IPS DF 19.7 (cell line): ENCODE data around the gene SLCO2B1.

Source experiments
- DNase-seq: peaks from one replicate; pipeline ENCODE4 v3.0.0-alpha.2; 2013; ENCODE audit warnings: low read depth, low spot score

SLCO2B1 gene

DNA sequence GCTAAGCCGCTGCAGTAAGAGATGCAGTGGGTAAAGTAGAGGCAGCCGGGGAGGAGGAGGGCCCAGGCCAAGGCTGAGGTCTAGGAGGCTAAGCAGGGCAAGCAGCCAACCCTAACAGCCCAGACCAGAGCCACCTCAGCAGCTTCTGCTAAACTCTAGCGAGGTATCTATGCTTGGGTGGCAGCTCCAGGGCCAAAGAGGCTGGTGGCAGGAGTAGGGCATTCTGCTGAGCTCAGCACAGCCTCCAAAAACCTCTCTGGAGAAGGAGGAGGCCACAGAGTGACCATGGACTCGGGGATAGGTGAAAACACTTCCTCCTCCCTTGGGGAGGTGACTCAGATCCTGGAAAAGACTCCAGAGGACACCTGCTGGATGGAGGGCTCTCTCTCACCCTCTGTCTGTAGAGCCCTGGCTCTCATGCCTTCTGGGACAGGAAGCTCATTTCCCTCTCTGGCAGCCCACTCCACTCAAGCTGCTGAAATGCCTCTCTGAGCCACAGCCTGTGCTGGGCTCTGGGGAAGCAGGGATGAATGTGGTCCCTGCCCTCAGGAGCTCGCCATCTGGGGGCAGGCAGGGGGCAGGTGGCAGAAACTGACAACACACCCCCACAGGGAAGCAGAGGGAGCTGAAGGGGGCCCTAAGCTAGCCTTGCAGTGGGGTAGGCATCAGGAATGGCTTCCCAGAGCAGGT is 73.2 kb downstream of the SLCO2B1 start:
- DNase-seq, result no peak

DNA sequence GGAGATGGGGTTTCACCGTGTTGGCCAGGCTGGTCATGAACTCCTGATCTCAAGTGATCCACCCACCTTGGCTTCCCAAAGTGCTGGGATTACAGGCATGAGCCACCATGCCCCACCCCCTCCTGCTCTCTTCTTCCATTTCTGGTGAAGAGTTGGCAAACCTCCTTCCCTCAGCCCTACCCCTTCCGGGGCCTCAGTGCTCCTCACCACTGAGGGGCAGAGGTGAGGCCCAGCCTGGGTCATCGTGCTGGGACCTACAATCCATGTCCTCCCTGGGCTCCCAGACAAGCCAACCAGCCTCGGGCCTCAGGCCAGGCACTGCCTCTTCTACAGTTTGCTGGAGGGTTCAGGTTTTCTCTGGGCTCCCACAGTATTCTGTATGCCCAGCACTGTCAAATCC is 74.9 kb downstream of the SLCO2B1 start:
- no peak for DNase-seq

DNA sequence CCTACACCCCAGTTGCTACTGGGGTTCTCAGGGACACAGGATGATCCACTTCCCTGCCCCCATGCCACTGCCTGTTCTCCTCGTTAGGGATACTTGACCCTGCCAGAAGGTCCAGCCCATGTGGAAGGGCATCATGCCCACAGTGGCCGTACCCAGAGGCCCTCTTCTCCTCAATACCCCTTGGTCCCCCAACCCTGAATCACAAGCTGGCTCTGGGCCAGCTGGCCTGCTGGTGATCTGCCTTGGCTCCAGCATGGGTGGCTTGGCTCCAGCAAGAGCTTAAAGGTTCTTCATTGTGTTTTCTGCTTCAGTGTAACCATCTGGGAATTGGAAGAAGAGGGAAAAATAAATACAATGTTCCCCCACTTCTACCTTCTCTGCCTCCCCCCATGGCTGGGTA is 78.6 kb downstream of the SLCO2B1 start:
- DNase-seq, result no peak

DNA sequence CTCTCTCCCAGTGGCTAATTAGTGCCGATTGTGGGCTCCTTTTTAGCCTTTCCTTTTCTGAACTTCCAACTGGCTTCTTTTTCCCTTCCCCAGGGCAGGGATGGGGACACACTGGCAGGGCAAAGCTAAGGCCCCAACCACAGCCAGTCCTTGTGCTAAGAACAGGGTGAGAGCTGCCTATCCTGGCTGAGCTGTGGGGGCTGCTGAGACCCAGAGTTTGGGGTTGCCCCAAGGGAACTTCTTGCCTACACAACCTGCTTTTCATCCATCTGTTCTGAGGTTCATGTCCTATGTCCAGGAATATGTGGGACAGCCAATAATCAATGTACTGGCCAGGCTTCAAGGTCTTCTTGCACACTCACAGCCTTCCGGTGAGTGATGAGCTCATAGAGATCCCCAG is 79.7 kb downstream of the SLCO2B1 start:
- no peak for DNase-seq

DNA sequence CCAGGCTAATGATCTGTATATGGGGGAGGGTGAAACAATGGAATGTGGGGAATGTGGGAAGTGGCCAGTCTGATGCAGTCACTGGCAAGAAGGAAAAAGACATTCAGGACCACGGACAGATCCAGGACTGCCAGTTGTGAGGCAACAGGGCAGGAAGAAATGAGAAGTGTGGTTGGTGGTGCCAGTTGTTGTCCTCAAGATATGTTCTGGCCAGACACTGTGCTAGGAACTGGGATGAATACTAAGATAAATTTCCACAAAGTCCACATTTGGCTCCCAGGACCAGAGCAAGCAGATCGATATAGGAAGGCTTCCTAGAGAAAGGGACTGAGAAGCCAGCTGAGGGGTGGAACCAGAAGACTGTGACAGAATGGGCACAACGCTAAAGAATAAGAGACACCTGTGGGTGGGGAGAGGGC is 82.9 kb downstream of the SLCO2B1 start:
- DNase-seq, result no peak

DNA sequence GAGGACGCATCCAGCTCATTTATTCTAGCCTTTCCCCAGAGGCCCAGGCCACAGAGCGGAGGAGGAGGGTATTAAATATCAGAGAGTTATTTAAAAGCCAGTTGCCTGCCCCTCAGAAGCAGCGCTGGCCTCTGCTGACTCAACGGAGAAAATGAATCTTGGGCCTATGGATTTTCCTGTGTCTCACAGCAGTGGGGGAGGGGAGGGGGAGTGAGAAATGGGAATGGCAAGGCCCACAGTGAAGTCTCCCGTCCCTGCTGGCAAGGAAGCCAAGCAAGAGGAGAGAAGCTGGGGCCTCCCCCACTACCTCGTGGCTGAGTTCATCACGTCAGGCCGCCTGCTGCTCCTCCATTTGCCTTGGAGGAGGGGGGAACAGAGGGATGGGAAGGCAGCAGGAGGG is 85.2 kb downstream of the SLCO2B1 start:
- no peak for DNase-seq

DNA sequence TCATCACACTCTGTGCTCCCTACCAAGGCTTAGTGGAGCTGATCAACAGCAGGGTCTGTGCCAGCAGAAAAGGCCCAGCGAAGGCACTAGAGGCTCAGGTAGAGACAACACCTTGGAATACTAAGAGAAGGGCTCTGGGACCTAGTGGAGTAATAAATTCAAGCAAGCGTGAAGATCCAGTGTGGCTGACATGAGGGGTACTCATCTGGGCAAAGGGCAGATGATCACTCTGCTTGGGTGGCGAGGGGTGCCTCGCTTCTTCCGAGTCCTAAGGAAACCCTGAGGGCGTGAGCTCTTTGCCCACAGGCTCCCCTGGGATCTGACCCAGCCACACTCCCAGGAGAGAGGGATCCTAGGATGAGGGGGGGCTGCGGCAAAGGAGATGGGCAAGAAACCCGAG is 86.1 kb downstream of the SLCO2B1 start:
- DNase-seq, result no peak

DNA sequence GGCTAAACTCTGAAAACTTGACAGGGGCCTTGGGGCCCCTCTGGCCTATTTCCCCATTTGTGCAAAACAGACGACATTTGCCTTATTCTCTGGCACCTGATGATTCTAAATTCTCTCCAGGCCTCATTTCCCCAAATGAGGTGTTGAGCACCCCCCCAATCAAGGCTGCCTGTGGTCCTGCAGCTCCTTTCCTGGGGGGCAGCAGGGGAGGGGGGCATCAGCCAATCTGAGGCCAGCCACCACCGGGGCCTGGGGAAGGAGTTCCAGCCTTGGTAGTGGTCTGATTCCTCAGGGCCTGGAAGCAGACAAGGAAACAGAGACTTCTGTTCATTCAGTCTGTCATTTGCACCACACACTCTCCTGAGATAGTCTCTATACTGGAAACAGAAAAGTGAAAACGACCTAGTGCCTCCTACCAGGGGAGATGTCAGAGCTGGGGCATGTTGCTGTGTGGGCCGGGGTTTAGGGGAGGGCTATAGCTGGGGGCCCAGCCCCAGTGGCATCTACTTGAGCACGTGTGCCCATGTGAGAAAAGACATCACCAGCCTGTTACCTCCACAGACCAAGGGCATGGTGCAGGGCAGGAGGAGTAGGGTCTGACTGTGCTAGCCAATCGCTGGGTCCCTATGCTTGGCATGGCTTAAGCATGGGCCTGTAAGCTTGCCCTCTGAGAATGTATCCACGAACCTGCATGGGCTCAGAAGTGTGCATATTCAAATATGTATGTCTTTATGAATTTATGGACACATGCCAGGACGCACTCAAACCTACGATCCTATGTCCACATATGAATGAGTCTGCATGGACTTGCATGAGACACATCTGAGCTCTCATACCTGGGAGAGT is 87.9 kb downstream of the SLCO2B1 start:
- DNase-seq, result no peak

DNA sequence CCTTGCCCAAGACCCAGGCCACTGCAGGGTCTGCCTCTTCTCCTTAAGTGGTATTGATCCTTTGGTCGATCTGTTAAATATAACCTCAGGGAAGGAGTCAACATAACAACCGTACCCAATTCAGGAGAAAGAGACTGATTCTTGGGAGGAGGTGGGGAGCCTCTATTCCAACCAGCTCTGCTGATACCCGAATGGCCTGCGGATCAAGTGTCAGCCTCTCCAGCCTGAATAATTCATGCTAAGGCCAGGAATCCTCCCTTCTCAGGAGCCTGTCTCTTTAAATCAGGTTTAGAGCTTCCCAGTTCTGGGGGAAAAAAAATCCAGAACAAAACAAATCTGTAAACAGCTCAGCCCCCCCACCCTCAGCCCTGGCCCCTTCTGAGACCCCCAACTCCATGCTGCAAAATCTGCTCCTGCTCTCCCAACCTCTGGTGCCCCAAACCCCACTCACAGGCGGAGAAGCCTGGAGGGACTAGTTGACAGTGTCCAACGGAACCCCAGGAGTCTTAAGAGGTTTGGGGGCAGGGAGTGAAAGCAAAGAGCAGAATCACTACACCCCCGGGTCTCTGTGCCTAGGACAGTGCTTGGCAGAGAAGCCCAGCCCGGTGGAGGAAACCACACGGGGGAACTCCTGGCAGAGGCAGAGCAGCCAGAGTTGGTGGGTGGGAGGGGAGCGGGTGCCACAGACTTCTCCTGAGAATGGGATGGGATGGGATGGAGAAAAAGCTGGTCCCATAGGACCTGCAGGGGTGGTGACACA is 88.8 kb downstream of the SLCO2B1 start:
- no peak for DNase-seq

DNA sequence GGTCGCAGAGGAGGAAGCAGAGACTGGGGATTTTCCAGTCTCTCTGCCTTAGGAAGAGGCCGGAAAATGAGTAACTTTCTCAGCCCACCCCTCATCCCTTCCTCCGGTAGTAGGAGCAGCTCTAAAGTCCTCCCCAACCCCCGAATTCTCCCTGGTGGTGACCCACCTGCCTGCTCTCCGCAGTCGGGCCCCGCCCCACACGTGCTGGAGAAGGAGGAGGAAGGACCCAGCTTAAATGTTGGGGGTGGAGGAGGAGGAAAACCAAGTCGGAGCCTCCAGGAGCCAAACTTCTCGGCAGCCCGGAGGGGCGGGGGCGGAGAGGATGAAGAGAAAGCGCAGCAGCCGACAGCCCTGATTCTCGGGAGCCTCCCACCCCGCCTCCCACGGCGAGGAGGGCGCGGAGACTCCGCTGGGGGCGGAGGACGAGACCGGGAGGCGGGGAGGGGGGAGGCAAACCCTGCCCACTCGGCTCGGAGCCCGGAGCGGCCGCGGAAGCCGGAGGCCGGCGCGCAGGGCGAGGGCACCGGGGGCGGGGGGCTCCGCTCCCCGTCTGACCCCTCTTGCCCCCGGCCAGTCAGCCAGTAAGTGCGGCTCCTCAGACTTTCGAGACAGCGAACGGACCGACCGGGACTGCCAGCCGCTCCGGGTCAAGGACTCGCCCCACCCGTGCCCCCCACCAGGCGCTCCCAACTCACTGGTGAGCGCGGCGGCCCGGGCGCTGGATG is 89.6 kb downstream of the SLCO2B1 start, which contains the start of gene TPBGL:
Gene TPBGL (plus strand): TSS at position 464 of the 725 bp plus-strand sequence. CDS start 276 bp downstream, outside the sequence.
- DNase-seq, result no peak

DNA sequence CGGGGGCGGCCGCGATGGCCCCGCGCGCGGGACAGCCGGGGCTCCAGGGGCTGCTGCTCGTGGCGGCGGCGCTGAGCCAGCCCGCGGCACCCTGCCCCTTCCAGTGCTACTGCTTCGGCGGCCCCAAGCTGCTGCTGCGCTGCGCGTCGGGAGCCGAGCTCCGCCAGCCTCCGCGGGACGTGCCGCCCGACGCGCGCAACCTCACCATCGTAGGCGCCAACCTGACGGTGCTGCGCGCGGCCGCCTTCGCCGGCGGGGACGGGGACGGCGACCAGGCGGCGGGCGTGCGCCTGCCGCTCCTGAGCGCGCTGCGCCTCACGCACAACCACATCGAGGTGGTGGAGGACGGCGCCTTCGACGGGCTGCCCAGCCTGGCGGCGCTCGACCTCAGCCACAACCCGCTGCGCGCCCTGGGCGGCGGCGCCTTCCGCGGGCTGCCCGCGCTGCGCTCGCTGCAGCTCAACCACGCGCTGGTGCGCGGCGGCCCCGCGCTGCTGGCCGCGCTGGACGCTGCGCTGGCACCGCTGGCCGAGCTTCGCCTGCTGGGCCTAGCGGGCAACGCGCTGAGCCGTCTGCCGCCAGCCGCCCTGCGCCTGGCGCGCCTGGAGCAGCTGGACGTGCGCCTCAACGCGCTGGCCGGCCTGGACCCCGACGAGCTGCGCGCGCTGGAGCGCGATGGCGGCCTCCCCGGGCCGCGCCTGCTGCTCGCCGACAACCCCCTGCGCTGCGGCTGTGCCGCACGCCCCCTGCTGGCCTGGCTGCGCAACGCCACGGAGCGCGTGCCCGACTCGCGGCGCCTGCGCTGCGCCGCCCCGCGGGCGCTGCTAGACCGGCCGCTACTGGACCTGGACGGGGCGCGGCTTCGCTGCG is 90.4 kb downstream of the SLCO2B1 start:
- DNase-seq, result no peak

DNA sequence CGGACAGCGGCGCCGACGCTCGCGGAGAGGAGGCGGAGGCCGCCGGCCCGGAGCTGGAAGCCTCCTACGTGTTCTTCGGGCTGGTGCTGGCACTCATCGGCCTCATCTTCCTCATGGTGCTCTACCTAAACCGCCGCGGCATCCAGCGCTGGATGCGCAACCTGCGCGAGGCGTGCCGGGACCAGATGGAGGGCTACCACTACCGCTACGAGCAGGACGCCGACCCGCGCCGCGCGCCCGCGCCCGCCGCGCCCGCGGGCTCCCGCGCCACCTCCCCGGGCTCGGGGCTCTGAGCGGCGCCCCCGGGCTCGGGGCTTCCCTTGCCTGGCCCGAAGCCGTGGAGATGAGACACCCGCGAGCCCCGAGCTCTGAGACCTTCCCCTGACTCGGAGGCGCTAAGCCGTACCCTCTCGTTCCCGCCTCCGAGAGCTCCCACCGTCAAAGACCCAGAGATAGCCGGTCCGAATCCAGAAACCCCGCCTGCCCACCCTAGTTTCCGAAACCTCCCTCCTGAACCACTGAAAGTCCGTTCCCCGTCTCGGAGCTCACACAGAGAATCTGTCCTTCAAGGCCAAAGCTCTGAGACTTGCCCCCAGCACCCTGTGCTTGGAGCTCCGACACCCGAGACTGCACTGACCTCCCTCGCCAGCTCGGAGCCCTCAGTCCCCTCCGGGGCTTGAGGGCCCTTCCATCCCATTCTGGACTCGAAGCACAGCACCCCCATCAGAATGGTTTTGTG is 91.2 kb downstream of the SLCO2B1 start:
- no peak for DNase-seq

DNA sequence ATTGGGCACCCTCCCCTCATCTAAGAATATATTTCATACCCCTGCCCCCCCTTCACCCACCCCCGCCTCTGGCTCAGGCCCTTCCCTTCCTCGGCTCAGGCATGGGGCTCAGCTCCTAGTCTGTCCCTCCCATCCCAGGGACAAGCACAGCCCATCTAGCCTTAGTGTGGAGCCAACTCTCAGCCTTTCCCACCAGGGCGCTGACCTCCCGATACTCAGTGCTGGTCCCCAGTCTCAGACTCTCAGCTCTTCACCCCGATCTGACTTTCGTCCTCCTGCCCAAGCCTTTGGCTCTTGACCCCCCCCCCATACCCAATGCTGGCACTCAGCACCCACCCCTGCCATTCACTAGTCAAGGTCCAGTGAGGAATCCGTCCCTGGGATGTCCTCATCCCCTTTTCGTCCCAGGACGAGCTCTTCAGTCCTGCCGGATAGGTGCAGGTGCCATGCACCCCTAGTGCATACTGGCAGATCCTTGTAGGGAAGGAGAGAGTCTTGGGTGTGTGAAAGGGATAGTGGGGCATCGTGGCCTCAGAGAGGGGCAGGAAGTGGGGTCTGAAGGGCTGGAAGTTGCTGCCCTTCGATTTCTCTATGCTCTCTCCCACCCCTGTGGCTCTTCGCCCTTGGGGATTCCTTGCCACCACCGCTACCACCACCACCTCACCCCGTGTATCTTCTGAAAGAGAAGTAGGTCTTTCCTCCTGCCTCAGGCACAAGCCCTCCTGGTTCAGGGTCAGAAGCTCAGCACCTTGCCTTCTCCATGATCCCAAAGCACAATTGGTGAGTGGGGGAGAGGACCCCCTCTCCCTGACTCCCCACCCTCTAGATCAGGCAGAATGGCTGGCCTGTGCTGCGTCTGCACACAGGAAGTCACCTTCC is 92.1 kb downstream of the SLCO2B1 start:
- no peak for DNase-seq

DNA sequence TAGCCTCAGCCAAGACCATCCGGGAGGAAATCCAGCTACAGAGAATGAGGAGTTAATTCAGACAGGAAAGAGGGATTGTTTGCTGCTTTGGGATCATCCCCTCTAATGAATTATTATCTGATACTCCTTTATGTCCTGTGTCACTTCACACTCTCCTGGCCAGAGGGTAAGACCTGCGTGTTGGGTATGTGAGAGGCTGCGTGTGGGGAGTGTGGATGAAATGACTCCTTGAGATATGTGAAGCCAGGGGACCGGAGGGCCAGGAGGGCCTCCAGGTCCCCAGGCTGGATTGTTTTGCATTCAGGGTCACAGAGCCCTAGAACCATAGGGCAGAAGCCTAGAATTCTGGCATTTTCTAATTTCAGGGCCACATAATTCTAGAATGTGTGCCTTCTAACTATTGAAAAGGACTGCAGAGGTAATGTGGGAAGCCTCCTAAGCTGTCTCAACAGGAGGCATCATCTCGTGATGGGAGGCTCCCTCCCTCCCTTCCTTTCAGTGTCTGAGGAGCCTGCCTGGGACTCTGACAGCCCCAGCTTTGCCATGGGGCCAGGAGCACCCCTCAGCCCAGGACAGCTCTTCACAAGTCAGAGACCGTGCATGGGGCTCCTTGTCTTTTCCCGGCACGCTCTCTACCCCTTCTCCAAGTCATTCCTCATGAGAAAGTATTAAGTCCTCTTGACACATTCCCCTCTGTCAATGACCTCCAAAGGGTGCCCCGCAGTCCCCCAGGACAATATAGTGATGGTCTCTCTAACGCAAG is 93.3 kb downstream of the SLCO2B1 start:
- DNase-seq, result no peak

DNA sequence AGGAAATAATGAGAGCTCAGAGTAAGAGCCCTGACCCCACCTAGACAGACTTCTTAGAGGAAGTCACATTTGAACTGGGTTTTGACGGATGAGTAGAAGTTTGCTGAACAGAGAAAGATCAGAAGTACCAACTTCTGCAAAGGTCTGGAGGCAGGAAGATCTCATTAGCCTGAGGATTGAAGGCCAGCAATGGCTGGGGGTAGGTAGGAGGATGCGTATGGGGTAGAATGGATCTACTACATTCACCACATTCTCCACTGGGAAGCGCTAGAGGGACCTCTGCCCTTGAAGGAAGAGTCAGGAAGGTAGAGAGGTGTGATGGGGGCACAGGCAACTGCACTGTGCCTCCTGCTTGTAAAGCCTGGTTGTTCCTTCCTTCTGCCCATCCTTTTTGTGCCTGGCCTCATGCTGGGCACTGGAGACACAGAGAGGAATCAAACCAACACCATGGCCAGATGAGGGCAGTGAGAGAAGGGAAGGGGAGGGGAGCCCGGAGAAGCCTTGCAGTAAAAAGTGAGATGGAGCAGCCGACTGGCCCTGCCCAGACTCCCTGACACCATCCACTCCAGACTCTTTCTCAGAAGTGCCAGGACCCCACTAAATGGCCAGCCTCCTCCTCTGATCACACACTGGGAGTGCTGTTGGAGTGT is 94.6 kb downstream of the SLCO2B1 start:
- no peak for DNase-seq

DNA sequence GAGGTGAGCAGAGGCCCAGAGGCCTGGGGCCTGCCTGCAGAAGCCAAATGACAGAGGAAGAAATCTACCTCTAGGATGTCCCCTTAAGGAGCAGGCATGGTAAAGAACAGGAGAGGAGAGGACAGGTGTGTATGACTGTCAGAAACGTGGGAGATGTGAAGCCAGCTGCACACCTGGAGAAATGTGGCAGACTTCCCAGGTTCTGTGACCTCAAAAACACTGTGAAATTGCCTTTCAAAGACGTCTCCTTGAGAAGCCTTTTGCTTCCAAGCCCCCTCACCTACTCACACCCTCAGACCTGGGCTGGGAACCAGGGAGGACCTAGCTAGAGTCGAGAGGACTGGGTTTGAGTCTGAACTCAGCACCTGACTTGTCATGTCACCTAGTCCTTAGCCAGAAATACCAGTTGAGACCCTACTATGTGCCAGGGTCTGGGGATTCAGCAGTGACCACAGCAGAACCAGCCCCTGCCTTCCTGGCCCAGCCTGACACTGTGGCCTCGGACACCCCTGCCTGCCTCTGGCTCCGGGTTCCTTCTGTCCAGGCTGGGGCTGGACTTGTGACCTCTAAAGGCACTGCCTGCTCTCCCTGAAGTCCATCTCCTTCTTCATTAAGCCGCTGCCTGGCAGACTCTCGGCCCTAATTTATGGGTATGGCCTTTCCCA is 95.2 kb downstream of the SLCO2B1 start:
- DNase-seq, result no peak
